Measurements from ENCODE around the gene POLR3F. TPM values are rescaled to one million over a fixed set of nuclear protein-coding genes. Genes with fewer than 3 reads are reported as not detected.

The POLR3F gene
- polyA plus RNA-seq, 1 experiment, result 10.6 TPM

DNA sequence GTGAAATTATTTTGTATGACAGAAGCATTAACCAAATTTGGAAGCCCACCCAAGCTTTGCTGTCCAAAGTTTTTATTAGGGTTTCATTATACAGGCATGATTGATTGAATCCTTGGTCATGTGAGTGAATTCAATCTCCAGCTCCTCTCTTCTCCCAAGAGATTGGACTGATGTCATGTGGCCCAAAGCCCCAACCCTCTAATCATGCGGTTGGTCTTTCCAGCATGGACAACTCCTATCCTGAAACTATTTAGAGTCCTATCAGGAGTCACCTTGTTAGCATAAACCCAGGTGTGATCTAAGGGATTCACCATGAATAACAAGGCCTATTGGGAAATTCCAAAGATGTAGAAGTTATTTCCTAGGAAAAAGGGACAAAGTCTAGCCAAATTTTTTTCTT lies 10.6 kb downstream of the POLR3F start:
- no peak overlapping the region for H3K27ac ChIP-seq (ENCODE audit: low read depth, low read length)
- TF ChIP-seq, protein P1, sequence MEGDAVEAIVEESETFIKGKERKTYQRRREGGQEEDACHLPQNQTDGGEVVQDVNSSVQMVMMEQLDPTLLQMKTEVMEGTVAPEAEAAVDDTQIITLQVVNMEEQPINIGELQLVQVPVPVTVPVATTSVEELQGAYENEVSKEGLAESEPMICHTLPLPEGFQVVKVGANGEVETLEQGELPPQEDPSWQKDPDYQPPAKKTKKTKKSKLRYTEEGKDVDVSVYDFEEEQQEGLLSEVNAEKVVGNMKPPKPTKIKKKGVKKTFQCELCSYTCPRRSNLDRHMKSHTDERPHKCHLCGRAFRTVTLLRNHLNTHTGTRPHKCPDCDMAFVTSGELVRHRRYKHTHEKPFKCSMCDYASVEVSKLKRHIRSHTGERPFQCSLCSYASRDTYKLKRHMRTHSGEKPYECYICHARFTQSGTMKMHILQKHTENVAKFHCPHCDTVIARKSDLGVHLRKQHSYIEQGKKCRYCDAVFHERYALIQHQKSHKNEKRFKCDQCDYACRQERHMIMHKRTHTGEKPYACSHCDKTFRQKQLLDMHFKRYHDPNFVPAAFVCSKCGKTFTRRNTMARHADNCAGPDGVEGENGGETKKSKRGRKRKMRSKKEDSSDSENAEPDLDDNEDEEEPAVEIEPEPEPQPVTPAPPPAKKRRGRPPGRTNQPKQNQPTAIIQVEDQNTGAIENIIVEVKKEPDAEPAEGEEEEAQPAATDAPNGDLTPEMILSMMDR (IDR thresholded peaks at IDR 0.05; ENCODE audit: low read depth, low read length), result no peak
- DNase-seq (ENCODE audit: low read depth, low spot score), result no peak
- H3K9me3 ChIP-seq (ENCODE audit: control insufficient read depth, insufficient read depth, low read length), result no peaks in the 10 kb centered on the region
- ChIA-PET POLR2A (interaction anchor here (0.7 kb wide), 1 partner anchor 11 kb away, joined by 4 read pairs; the partner anchor contains the start of gene DZANK1), CTCF (no interaction called here)
- H3K27me3 ChIP-seq (ENCODE audit: control insufficient read depth, insufficient read depth, low read length), result no peaks in the 10 kb centered on the region
- no peak overlapping the region for H3K4me3 ChIP-seq (ENCODE audit: low read depth, low read length)

DNA sequence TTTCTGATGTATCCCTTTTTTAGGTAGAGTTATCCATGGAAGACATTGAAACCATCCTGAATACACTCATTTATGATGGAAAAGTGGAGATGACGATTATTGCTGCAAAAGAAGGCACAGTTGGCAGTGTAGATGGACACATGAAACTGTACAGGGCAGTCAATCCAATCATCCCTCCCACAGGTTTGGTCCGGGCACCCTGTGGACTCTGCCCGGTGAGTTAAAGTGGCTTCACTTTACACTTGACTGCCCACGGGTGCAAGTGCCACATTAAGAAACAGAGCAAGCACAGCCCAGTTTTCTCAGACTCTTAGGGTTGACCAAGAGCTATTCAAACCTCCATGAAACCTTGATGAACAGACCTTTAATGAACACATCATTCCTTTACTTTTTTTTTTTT lies 14.4 kb downstream of the POLR3F start:
- ChIA-PET POLR2A (no interaction called here), CTCF (no interaction called here)
- Histone ChIP-seq H3K4me3 (ENCODE audit: low read depth, low read length) (no peak overlapping the region), H3K9me3 (ENCODE audit: control insufficient read depth, insufficient read depth, low read length) (no peaks in the 10 kb centered on the region), H3K27ac (ENCODE audit: low read depth, low read length) (no peak overlapping the region), H3K27me3 (ENCODE audit: control insufficient read depth, insufficient read depth, low read length) (no peaks in the 10 kb centered on the region)
- TF ChIP-seq, protein P1 (IDR thresholded peaks at IDR 0.05; ENCODE audit: low read depth, low read length), result no peak
- DNase-seq (ENCODE audit: low read depth, low spot score), result no peak

DNA sequence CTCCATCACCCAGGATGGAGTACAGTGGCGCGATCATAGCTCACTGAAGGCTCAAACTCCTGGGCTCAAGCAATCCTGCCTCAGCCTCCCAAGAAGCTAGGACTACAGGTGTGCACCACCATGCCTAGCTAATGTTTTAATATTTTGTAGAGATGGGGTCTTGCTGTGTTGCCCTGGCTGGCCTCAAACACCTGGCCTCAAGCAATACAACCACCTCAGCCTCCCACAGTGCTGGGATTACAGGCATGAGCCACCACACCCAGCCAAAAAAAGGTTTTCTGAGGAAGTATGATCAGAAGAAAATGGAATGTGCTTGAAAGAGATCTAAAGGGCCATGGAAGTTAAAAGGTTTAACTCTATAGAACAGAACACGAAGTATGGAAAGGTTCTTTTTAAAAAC lies 21.1 kb downstream of the POLR3F start:
- TF ChIP-seq, protein P1 (IDR thresholded peaks at IDR 0.05; ENCODE audit: low read depth, low read length), result no peak
- no peaks in the 10 kb centered on the region for H3K9me3 ChIP-seq (ENCODE audit: control insufficient read depth, insufficient read depth, low read length)
- H3K27ac ChIP-seq (ENCODE audit: low read depth, low read length), result no peak overlapping the region
- DNase-seq (ENCODE audit: low read depth, low spot score), result no peak
- ChIA-PET CTCF (no interaction called here), POLR2A (no interaction called here)
- no peak overlapping the region for H3K4me3 ChIP-seq (ENCODE audit: low read depth, low read length)
- H3K27me3 ChIP-seq (ENCODE audit: control insufficient read depth, insufficient read depth, low read length), result no peaks in the 10 kb centered on the region

DNA sequence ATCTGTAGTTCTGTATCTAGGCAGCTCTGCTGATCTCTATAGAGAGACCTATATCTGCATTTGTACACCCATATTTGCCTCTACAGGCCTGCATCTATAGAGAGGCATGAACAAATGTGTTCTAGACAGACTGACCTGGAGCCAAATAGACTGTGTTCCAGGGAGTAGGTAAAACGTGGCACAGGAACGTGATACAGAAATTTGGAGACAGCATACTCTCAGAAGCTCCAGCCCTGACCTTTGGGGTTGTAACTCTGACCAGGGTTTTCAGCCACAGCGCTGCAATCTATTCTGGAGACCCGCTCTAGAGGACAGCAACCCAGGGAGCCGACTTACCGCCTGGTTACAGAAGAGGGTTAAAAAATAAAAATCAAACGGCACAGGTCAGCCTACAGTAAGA lies 28.9 kb downstream of the POLR3F start:
- POLR2A ChIA-PET, result interaction anchor here (1.5 to 2.0 kb wide), 2 partner anchors 11 to 29 kb away, joined by 13 to 21 read pairs; partner anchors contain the start of genes DZANK1, POLR3F and SEC23B
- TF ChIP-seq, protein P1 (IDR thresholded peaks at IDR 0.05; ENCODE audit: low read depth, low read length), result no peak
- Histone ChIP-seq H3K27me3 (ENCODE audit: control insufficient read depth, insufficient read depth, low read length) (no peaks in the 10 kb centered on the region), H3K4me3 (ENCODE audit: low read depth, low read length) (peak overlapping the region; percentile 93), H3K27ac (ENCODE audit: low read depth, low read length) (no peak overlapping the region), H3K9me3 (ENCODE audit: control insufficient read depth, insufficient read depth, low read length) (no peaks in the 10 kb centered on the region)
- no peak for DNase-seq (ENCODE audit: low read depth, low spot score)
- CTCF ChIA-PET, result interaction anchor here (1.1 to 1.4 kb wide), 4 partner anchors 9 to 51 kb away, joined by 3 to 4 read pairs (median 4); partner anchors contain the start of gene SEC23B

DNA sequence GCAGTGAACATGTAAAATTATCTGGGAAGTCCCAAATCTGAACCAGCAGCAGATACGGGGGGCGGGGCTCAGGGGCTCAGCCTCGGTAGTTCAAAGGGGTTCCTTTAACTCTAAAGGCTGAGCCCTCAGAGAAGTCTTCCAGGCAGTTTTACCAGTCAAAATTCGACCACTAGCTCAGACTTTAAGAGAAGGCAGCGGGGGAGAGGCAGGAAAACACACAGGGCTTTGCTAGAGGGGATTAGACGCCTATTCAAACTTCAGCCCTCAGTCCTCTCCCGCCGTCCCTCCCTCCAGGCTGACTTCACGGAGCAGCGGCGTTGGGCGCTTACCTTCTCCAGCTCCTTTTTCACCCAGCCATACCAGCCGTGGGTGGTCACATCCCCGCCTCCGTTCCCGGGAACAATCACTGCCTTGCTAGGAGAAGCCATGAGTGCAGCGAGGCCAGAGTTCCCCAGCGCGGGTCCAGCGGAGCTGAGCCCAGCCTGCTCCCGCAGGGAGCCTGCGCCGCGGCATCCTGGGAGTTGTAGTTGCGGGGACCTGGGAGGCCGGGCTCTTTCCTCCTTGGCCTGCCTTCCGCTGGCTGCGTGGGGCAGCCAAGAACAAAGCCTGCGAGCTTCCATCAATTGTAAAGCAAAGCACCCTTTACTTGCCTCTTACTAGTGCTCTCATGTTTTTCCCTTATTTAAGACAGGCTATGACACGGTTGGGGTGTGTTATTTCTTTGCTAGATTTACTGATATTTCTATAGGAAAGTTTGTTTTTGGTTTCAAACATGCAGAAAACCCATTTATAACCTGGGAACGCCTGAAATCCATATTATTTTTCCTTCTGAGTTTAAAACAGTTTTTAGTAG lies 29.8 kb downstream of the POLR3F start, which contains the start of gene RBBP9:
Gene RBBP9 (minus strand): TSS at position 486 of the 853 bp plus-strand sequence. CDS start 58 bp downstream, at position 428.
- CTCF ChIA-PET, result interaction anchor here (0.6 to 1.4 kb wide), 6 partner anchors 8 to 54 kb away, joined by 3 to 5 read pairs (median 4); partner anchors contain the start of genes DZANK1 and SEC23B
- Histone ChIP-seq H3K4me3 (ENCODE audit: low read depth, low read length) (peak within 1 kb of the TSS; percentile 93), H3K27ac (ENCODE audit: low read depth, low read length) (peak within 1 kb of the TSS; percentile 24), H3K9me3 (ENCODE audit: control insufficient read depth, insufficient read depth, low read length) (no peaks in the 10 kb centered on the region), H3K27me3 (ENCODE audit: control insufficient read depth, insufficient read depth, low read length) (no peaks in the 10 kb centered on the region)
- POLR2A ChIA-PET, result interaction anchor here (0.5 to 2.0 kb wide), 4 partner anchors 10 to 342 kb away, joined by 4 to 21 read pairs (median 8); partner anchors contain the start of genes DZANK1, POLR3F and SEC23B
- TF ChIP-seq, protein P1 (IDR thresholded peaks at IDR 0.05; ENCODE audit: low read depth, low read length), result no peak
- DNase-seq (ENCODE audit: low read depth, low spot score), result peak; percentile 36

Data from AG04450 (cell line).